Loucy (cell line): ENCODE measurements around the gene SCYL1.

Source experiments
- H2AFZ ChIP-seq: fragments of 200-600 bp; sonication (generic); 2 replicates; pipeline ENCODE4 v1.6.0; 2016; ENCODE audit warnings: antibody characterized with exemption, mild to moderate bottlenecking, low read length, moderate library complexity
- H3F3A ChIP-seq: fragments of 200-600 bp; 2 replicates; pipeline ENCODE4 v1.6.0; 2016; ENCODE audit warnings: antibody characterized with exemption, low read depth, mild to moderate bottlenecking
- H3K27me3 ChIP-seq: fragments of 200-600 bp; sonication (generic); 2 replicates; pipeline ENCODE4 v1.6.1; 2014; ENCODE audit warnings: low read length, mild to moderate bottlenecking; ENCODE audit not compliant: insufficient read depth, poor library complexity, severe bottlenecking
- H3K36me3 ChIP-seq: fragments of 200-600 bp; sonication (generic); 2 replicates; pipeline ENCODE4 v1.6.1; 2016; ENCODE audit warnings: low read length; ENCODE audit not compliant: insufficient read depth
- H3K4me1 ChIP-seq: fragments of 200-600 bp; sonication (generic); 2 replicates; pipeline ENCODE4 v1.5.1; 2014; ENCODE audit warnings: low read length, mild to moderate bottlenecking; ENCODE audit not compliant: insufficient read depth, poor library complexity, severe bottlenecking
- H3K4me2 ChIP-seq: fragments of 200-600 bp; sonication (generic); 2 replicates; pipeline ENCODE4 v1.6.0; 2014; ENCODE audit warnings: antibody characterized with exemption, low read length, low read depth, mild to moderate bottlenecking; ENCODE audit not compliant: poor library complexity, severe bottlenecking
- H3K4me3 ChIP-seq: fragments of 200-600 bp; sonication (generic); 2 replicates; pipeline ENCODE4 v1.5.1; 2014; ENCODE audit warnings: low read length, mild to moderate bottlenecking, mixed read lengths; ENCODE audit not compliant: poor library complexity, severe bottlenecking
- H3K79me2 ChIP-seq: fragments of 200-600 bp; sonication (generic); 2 replicates; pipeline ENCODE4 v1.6.1; 2014; ENCODE audit warnings: low read length; ENCODE audit not compliant: insufficient read depth
- H3K9ac ChIP-seq: fragments of 200-600 bp; sonication (generic); 2 replicates; pipeline ENCODE4 v1.6.0; 2014; ENCODE audit warnings: mild to moderate bottlenecking, low read depth, low read length, moderate library complexity; ENCODE audit not compliant: poor library complexity, severe bottlenecking
- H3K9me2 ChIP-seq: fragments of 200-600 bp; sonication (generic); replicated peaks from 2 replicates; pipeline ENCODE4 v1.6.1; 2016; ENCODE audit warnings: low read depth, low read length, mixed read lengths
- H3K9me3 ChIP-seq: fragments of 200-600 bp; sonication (generic); 2 replicates; pipeline ENCODE4 v1.6.1; 2014; ENCODE audit warnings: mild to moderate bottlenecking, antibody characterized with exemption, low read length, low read depth; ENCODE audit not compliant: insufficient read depth
- H4K20me1 ChIP-seq: fragments of 200-600 bp; sonication (generic); 2 replicates; pipeline ENCODE4 v1.6.0; 2014; ENCODE audit warnings: antibody characterized with exemption, low read length, mild to moderate bottlenecking; ENCODE audit not compliant: insufficient read depth, poor library complexity, severe bottlenecking
- EZH2phosphoT487 ChIP-seq: fragments of 200-600 bp; IDR thresholded peaks from 2 replicates; pipeline ENCODE4 v1.6.1; 2018; ENCODE audit warnings: antibody characterized with exemption, mild to moderate bottlenecking, moderate library complexity, borderline replicate concordance
- TF ChIP-seq, protein P1 (sequence below): fragments of 200-600 bp; sonication (generic); conservative IDR thresholded peaks from 2 replicates; pipeline ENCODE4 v1.5.1; 2014; ENCODE audit warnings: mild to moderate bottlenecking, antibody characterized with exemption, low read length

SCYL1 gene

DNA sequence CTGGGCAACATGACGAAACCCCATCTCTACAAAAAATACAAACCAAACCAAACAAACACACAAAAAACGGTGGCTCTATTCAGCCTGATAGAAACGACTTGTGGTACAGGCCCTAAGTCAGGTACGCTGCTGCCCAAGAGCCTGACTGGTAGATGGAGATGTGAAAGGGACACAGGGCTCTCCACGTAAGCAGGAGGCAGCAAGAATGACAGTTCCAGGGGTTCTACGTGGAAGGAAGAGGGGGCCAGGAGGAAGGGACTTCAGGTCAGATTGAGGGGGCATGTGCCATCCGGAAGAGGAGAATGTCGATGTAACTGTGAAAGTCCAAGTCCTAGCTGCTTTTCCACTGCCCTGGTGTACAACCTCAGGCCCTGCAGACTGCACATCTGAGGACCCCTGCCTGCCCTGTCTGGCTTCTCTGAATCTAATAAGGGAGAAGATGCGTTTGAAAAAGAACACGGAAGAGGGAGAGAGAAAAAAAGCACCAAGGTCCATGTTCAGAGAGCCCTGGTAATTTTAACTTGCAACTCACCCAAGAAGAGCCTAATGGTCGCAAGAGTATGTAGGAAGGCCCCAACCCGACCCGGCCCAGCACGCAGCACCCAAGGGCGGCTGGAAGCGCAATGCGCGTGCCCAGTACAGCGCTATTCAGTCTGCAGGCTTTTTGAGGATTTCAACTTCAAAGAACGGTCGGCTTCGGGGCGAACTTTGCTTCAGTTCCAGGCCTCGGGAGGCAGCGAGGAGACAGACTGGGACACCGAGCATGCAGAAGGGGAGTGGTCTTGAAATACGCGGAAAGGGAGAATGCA, 44.5 kb downstream of the SCYL1 start:
- H3K9ac ChIP-seq, result peak overlapping the region; percentile 87
- peaks cover 51% of the 10 kb centered on the region for H3K79me2 ChIP-seq
- H3F3A ChIP-seq, result peaks cover 5% of the 10 kb centered on the region; the same call in 1 of the 2 replicates
- peaks cover 50% of the 10 kb centered on the region for H3K4me1 ChIP-seq
- H4K20me1 ChIP-seq, result peaks cover 30% of the 10 kb centered on the region
- no peaks in the 10 kb centered on the region for H3K27me3 ChIP-seq
- no peaks in the 10 kb centered on the region for H3K9me2 ChIP-seq
- TF ChIP-seq, protein P1, sequence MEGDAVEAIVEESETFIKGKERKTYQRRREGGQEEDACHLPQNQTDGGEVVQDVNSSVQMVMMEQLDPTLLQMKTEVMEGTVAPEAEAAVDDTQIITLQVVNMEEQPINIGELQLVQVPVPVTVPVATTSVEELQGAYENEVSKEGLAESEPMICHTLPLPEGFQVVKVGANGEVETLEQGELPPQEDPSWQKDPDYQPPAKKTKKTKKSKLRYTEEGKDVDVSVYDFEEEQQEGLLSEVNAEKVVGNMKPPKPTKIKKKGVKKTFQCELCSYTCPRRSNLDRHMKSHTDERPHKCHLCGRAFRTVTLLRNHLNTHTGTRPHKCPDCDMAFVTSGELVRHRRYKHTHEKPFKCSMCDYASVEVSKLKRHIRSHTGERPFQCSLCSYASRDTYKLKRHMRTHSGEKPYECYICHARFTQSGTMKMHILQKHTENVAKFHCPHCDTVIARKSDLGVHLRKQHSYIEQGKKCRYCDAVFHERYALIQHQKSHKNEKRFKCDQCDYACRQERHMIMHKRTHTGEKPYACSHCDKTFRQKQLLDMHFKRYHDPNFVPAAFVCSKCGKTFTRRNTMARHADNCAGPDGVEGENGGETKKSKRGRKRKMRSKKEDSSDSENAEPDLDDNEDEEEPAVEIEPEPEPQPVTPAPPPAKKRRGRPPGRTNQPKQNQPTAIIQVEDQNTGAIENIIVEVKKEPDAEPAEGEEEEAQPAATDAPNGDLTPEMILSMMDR, result no peak
- no peak for TF ChIP-seq EZH2phosphoT487
- H2AFZ ChIP-seq, result peak overlapping the region; percentile 92
- peak overlapping the region; percentile 94 for H3K4me2 ChIP-seq
- H3K9me3 ChIP-seq, result no peaks in the 10 kb centered on the region
- H3K36me3 ChIP-seq, result no peaks in the 10 kb centered on the region
- H3K4me3 ChIP-seq, result peak overlapping the region; percentile 90

DNA sequence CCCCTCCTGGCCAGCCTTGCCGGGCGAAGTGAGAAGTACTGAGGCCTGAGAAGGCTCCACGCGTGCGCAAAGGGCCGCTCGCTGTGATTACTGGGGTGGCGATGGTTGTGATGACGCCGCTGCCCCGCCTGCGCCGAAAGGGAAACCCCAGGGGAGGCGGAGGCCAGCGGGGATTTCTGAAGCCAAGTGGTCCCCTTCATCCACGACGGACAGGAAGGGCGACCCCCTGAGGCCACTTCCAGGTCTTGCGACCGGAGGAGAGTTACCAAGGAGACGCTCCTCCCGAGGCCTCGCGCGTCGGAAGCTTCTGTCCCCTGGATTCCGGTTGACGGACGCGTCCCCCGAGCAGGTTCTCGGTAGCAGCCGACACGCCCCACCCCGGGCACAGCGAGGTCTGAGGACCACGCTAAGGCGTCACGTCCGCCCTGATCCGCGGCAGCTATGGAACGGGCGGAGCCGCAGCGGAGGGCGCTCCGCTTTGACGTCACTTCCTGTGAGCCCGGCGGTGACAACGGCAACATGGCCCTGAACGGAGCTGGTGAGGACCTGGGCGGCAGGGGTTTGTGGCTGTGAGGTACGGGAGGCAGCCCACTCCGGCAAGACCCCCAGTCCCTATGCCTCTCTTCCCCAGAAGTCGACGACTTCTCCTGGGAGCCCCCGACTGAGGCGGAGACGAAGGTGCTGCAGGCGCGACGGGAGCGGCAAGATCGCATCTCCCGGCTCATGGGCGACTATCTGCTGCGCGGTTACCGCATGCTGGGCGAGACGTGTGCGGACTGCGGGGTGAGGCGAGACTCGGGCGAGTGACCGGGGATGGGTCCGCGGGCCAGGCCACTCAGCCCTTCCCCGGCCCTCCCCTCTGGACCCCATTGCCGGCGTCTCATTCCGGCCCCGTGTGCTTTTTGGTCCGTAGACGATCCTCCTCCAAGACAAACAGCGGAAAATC, 45.4 kb downstream of the SCYL1 start, which contains the start of gene ZNRD2:
TSS of gene ZNRD2 (plus strand) at position 505 of the 946 bp plus-strand sequence. CDS start at position 520, 15 bp downstream.
- no peak for TF ChIP-seq EZH2phosphoT487
- TF ChIP-seq, protein P1, result peak; percentile 48
- H3K27me3 ChIP-seq, result no peaks in the 10 kb centered on the region
- H3K4me3 ChIP-seq, result peak within 1 kb of the TSS; percentile 90
- no peaks in the 10 kb centered on the region for H3K9me3 ChIP-seq
- H3K9me2 ChIP-seq, result no peaks in the 10 kb centered on the region
- H3K4me1 ChIP-seq, result peaks cover 51% of the 10 kb centered on the region
- H2AFZ ChIP-seq, result peak within 1 kb of the TSS; percentile 92
- H3K9ac ChIP-seq, result peak within 1 kb of the TSS; percentile 87
- peaks cover 12% of the 10 kb centered on the region for H3F3A ChIP-seq
- H3K36me3 ChIP-seq, result no peaks in the 10 kb centered on the region
- peak within 1 kb of the TSS; percentile 94 for H3K4me2 ChIP-seq
- peaks cover 30% of the 10 kb centered on the region for H4K20me1 ChIP-seq
- H3K79me2 ChIP-seq, result peaks cover 54% of the 10 kb centered on the region

DNA sequence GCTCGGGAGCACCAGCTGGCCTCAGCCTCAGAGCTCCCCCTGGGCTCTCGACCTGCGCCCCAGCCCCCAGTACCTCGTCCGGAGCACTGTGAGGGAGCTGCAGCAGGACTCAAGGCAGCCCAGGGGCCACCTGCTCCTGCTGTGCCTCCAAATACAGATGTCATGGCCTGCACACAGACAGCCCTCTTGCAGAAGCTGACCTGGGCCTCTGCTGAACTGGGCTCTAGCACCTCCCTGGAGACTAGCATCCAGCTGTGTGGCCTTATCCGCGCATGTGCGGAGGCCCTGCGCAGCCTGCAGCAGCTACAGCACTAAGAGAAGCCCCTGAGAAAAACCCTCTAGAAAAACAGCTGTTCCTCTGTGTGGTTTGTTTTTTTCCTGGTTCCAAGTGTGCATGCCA, 46.5 kb downstream of the SCYL1 start:
- peak overlapping the region; percentile 94 for H3K4me2 ChIP-seq
- no peak overlapping the region for H2AFZ ChIP-seq
- no peaks in the 10 kb centered on the region for H3K27me3 ChIP-seq
- peaks cover 48% of the 10 kb centered on the region for H3K4me1 ChIP-seq
- no peak for TF ChIP-seq EZH2phosphoT487
- TF ChIP-seq, protein P1, result no peak
- H3F3A ChIP-seq, result peaks cover 16% of the 10 kb centered on the region
- H3K9ac ChIP-seq, result peak overlapping the region; percentile 87
- peaks cover 63% of the 10 kb centered on the region for H3K79me2 ChIP-seq
- H3K36me3 ChIP-seq, result no peaks in the 10 kb centered on the region
- no peaks in the 10 kb centered on the region for H3K9me2 ChIP-seq
- peak overlapping the region; percentile 90 for H3K4me3 ChIP-seq
- peaks cover 30% of the 10 kb centered on the region for H4K20me1 ChIP-seq
- H3K9me3 ChIP-seq, result no peaks in the 10 kb centered on the region
